ENCODE data around the gene HHIP. TPM values are rescaled to one million over a fixed set of nuclear protein-coding genes. Genes with fewer than 3 reads are reported as not detected.
"Not testable (repeated sequence)": the region's sequence is repeated elsewhere in the genome, so short reads cannot be mapped to it uniquely, and the experiment has no call there.

The HHIP gene
- total and polyA plus RNA-seq, 2 donors (not counting 1 experiment from before 2014, with no cell fraction given), result under 0.01 to 0.59 TPM

GRCh38 chr4:144754562-144755410, 108.8 kb downstream of the HHIP start:
- no peaks in the 10 kb centered on the region for H3K36me3 ChIP-seq (ENCODE audit: control insufficient read depth, insufficient read depth, low read length)
- no peak overlapping the region for H3K27ac ChIP-seq (ENCODE audit: insufficient read depth, low read length)
- H4K20me1 ChIP-seq (ENCODE audit: control insufficient read depth, extremely low read depth, insufficient read depth, low read length), result no peaks in the 10 kb centered on the region
- peak; percentile 58 to 90 for DNase-seq (ENCODE audit: low read depth in 2 of 2)
- H3K9me3 ChIP-seq (ENCODE audit: control insufficient read depth, insufficient read depth, low read depth, low read length), result no peaks in the 10 kb centered on the region
- H3K4me1 ChIP-seq (ENCODE audit: control insufficient read depth, extremely low read depth, insufficient read depth, low read length), result no peaks in the 10 kb centered on the region
- no peak overlapping the region for H3K4me2 ChIP-seq (ENCODE audit: extremely low read depth, insufficient read depth, low read length)
- no peak overlapping the region for H2AFZ ChIP-seq (ENCODE audit: low read length)
- H3K27me3 ChIP-seq (ENCODE audit: control insufficient read depth, insufficient read depth, low read length), result no peaks in the 10 kb centered on the region
- no peak overlapping the region for H3K4me3 ChIP-seq (replicated peaks in 1 of 4; ENCODE audit: control extremely low read depth in 1 of 4, insufficient read depth in 1 of 4, low read depth in 3 of 4, low read length in 4 of 4)
- no peak overlapping the region for H3K9ac ChIP-seq (ENCODE audit: insufficient read depth, low read length)
- TF ChIP-seq CTCF (conservative IDR thresholded peaks at IDR 0.05 in 1 of 2, IDR thresholded peaks at IDR 0.05 in 1 of 2; ENCODE audit: low read depth in 1 of 2, low read length in 2 of 2) (peak; percentile 62 to 73), EZH2 (IDR thresholded peaks at IDR 0.05; ENCODE audit: low read length, missing control alignments) (no peak)
- H3K79me2 ChIP-seq (ENCODE audit: control insufficient read depth, insufficient read depth, low read length), result no peaks in the 10 kb centered on the region

- H3K27ac ChIP-seq (ENCODE audit: insufficient read depth, low read length), result no peak overlapping the region
- no peak overlapping the region for H3K4me3 ChIP-seq (replicated peaks in 1 of 4; ENCODE audit: control extremely low read depth in 1 of 4, insufficient read depth in 1 of 4, low read depth in 3 of 4, low read length in 4 of 4)
- no peaks in the 10 kb centered on the region for H3K27me3 ChIP-seq (ENCODE audit: control insufficient read depth, insufficient read depth, low read length)
- no peaks in the 10 kb centered on the region for H3K4me1 ChIP-seq (ENCODE audit: control insufficient read depth, extremely low read depth, insufficient read depth, low read length)
- H3K4me2 ChIP-seq (ENCODE audit: extremely low read depth, insufficient read depth, low read length), result no peak overlapping the region
- no peak overlapping the region for H2AFZ ChIP-seq (ENCODE audit: low read length)
- no peaks in the 10 kb centered on the region for H3K9me3 ChIP-seq (ENCODE audit: control insufficient read depth, insufficient read depth, low read depth, low read length)
- no peaks in the 10 kb centered on the region for H3K79me2 ChIP-seq (ENCODE audit: control insufficient read depth, insufficient read depth, low read length)
- no peak overlapping the region for H3K9ac ChIP-seq (ENCODE audit: insufficient read depth, low read length)
- no peak for DNase-seq (ENCODE audit: low read depth in 2 of 2)
- no peaks in the 10 kb centered on the region for H4K20me1 ChIP-seq (ENCODE audit: control insufficient read depth, extremely low read depth, insufficient read depth, low read length)
- TF ChIP-seq EZH2 (IDR thresholded peaks at IDR 0.05; ENCODE audit: low read length, missing control alignments) (no peak), CTCF (conservative IDR thresholded peaks at IDR 0.05 in 1 of 2, IDR thresholded peaks at IDR 0.05 in 1 of 2; ENCODE audit: low read depth in 1 of 2, low read length in 2 of 2) (no peak)
- H3K36me3 ChIP-seq (ENCODE audit: control insufficient read depth, insufficient read depth, low read length), result no peaks in the 10 kb centered on the region
Observed at GRCh38 chr4:144757969-144758368, 112.0 kb downstream of the HHIP start.

- not testable (repeated sequence) for H3K36me3 ChIP-seq (ENCODE audit: control insufficient read depth, insufficient read depth, low read length); DNase-seq (ENCODE audit: low read depth in 2 of 2); H3K4me3 ChIP-seq (replicated peaks in 1 of 4; ENCODE audit: control extremely low read depth in 1 of 4, insufficient read depth in 1 of 4, low read depth in 3 of 4, low read length in 4 of 4); H3K9ac ChIP-seq (ENCODE audit: insufficient read depth, low read length); H3K4me1 ChIP-seq (ENCODE audit: control insufficient read depth, extremely low read depth, insufficient read depth, low read length); H3K79me2 ChIP-seq (ENCODE audit: control insufficient read depth, insufficient read depth, low read length); H3K27ac ChIP-seq (ENCODE audit: insufficient read depth, low read length); H3K9me3 ChIP-seq (ENCODE audit: control insufficient read depth, insufficient read depth, low read depth, low read length); H2AFZ ChIP-seq (ENCODE audit: low read length); H3K27me3 ChIP-seq (ENCODE audit: control insufficient read depth, insufficient read depth, low read length); H4K20me1 ChIP-seq (ENCODE audit: control insufficient read depth, extremely low read depth, insufficient read depth, low read length); H3K4me2 ChIP-seq (ENCODE audit: extremely low read depth, insufficient read depth, low read length)
Observed at GRCh38 chr4:144768809-144769208, 122.9 kb downstream of the HHIP start.
